Ishikawa (cell line): Measurements from ENCODE around the gene RBM10.

Experiments
- CEBPB ChIP-seq: IDR thresholded peaks from 2 replicates; pipeline ENCODE4 v1.6.1; 2012
- CREB1 ChIP-seq: IDR thresholded peaks from 2 replicates; pipeline ENCODE4 v1.6.1; 2012; ENCODE audit warnings: low read depth
- EGR1 ChIP-seq: IDR thresholded peaks from 2 replicates; pipeline ENCODE4 v1.6.1; 2012
- EP300 ChIP-seq: IDR thresholded peaks from 2 replicates; pipeline ENCODE4 v1.6.1; 2012; ENCODE audit warnings: borderline replicate concordance
- FOXM1 ChIP-seq: IDR thresholded peaks from 2 replicates; pipeline ENCODE4 v1.6.1; 2012; ENCODE audit warnings: low read depth, borderline replicate concordance
- MAX ChIP-seq: IDR thresholded peaks from 2 replicates; pipeline ENCODE4 v1.6.1; 2012
- NFIC ChIP-seq: IDR thresholded peaks from 2 replicates; pipeline ENCODE4 v1.6.1; 2012
- RAD21 ChIP-seq: IDR thresholded peaks from 2 replicates; pipeline ENCODE4 v1.6.1; 2012; ENCODE audit warnings: low read depth
- REST ChIP-seq: IDR thresholded peaks from 2 replicates; pipeline ENCODE4 v1.6.1; 2012; ENCODE audit warnings: low read depth, mild to moderate bottlenecking
- TAF1 ChIP-seq: IDR thresholded peaks from 2 replicates; pipeline ENCODE4 v1.6.1; 2012; ENCODE audit warnings: low read depth, mild to moderate bottlenecking
- TCF12 ChIP-seq: IDR thresholded peaks from 2 replicates; pipeline ENCODE4 v1.6.1; 2012; ENCODE audit warnings: low read depth
- TEAD4 ChIP-seq: IDR thresholded peaks from 2 replicates; pipeline ENCODE4 v1.6.1; 2012
- USF1 ChIP-seq: IDR thresholded peaks from 2 replicates; pipeline ENCODE4 v1.6.1; 2012
- YY1 ChIP-seq: IDR thresholded peaks from 2 replicates; pipeline ENCODE4 v1.6.1; 2012; ENCODE audit warnings: low read depth
- ZBTB7A ChIP-seq: IDR thresholded peaks from 2 replicates; pipeline ENCODE4 v1.6.1; 2012; ENCODE audit warnings: low read depth

RBM10 gene

GRCh38 chrX:47227334-47227583 lies 82.2 kb downstream of the RBM10 start:
- TF ChIP-seq TCF12 (no peak), RAD21 (no peak), TAF1 (no peak), REST (no peak)

- TF ChIP-seq NFIC (no peak), ZBTB7A (no peak), MAX (no peak), FOXM1 (no peak), TEAD4 (no peak), TAF1 (no peak), EGR1 (no peak), REST (no peak), TCF12 (no peak), USF1 (no peak), RAD21 (no peak), CREB1 (no peak), CEBPB (no peak), EP300 (no peak)
These were observed 83.7 kb downstream of the RBM10 start for GRCh38 chrX:47228550-47229270.

- TF ChIP-seq TCF12 (no peak), EP300 (no peak), CREB1 (no peak), EGR1 (no peak), RAD21 (no peak), REST (no peak), ZBTB7A (no peak), CEBPB (no peak), TAF1 (no peak)
These were observed 84.4 kb downstream of the RBM10 start for GRCh38 chrX:47229427-47229826.

GRCh38 chrX:47230136-47230868 lies 85.3 kb downstream of the RBM10 start:
- TF ChIP-seq ZBTB7A, result no peak
- TF ChIP-seq TEAD4, result no peak
- TF ChIP-seq CREB1, result no peak
- TF ChIP-seq USF1, result no peak
- TF ChIP-seq REST, result no peak
- TF ChIP-seq CEBPB, result no peak
- no peak for TF ChIP-seq MAX
- no peak for TF ChIP-seq FOXM1
- TF ChIP-seq TCF12, result no peak
- TF ChIP-seq YY1, result no peak
- no peak for TF ChIP-seq RAD21
- no peak for TF ChIP-seq EP300
